T-helper 1 cell (primary cell): Measurements from ENCODE around the gene ICA1.
A peak's percentile ranks its signal among the peaks of the same experiment; 100 is the strongest.
"Not testable (repeated sequence)": the region's sequence is repeated elsewhere in the genome, so short reads cannot be mapped to it uniquely, and the experiment has no call there.

ENCODE experiments used
- DNase-seq, 5 donors: peaks; one replicate each; pipeline ENCODE4 v3.0.0-alpha.2; 2012 to 2020

Gene ICA1

GRCh38 chr7:8260871-8261694 is 884 bp downstream of the ICA1 start:
- peak in 1 of 5 donors; percentile 5 for DNase-seq

GRCh38 chr7:8259586-8260222 is 2.3 kb downstream of the ICA1 start:
- DNase-seq = no peak

- no peak for DNase-seq
These were observed 3.2 kb downstream of the ICA1 start for GRCh38 chr7:8258734-8259133.

- no peak for DNase-seq
These were observed 3.8 kb downstream of the ICA1 start for GRCh38 chr7:8258166-8258565.

GRCh38 chr7:8255680-8256655 is 6.0 kb downstream of the ICA1 start:
- DNase-seq = no peak

- no peak for DNase-seq
These were observed 7.3 kb downstream of the ICA1 start for GRCh38 chr7:8254667-8255066.

- no peak for DNase-seq
These were observed 7.8 kb downstream of the ICA1 start for GRCh38 chr7:8254215-8254614.

GRCh38 chr7:8251195-8251594 is 10.8 kb downstream of the ICA1 start:
- no peak for DNase-seq

GRCh38 chr7:8250547-8250946 is 11.4 kb downstream of the ICA1 start:
- no peak for DNase-seq

- no peak for DNase-seq
These were observed 12.8 kb downstream of the ICA1 start for GRCh38 chr7:8249121-8249520.

- DNase-seq = no peak
These were observed 15.9 kb downstream of the ICA1 start for GRCh38 chr7:8246020-8246419.

GRCh38 chr7:8245032-8245431 is 16.9 kb downstream of the ICA1 start:
- DNase-seq = not testable (repeated sequence)

GRCh38 chr7:8243059-8243458 is 18.9 kb downstream of the ICA1 start:
- not testable (repeated sequence) for DNase-seq

GRCh38 chr7:8239702-8240362 is 22.1 kb downstream of the ICA1 start:
- not testable (repeated sequence) for DNase-seq

- DNase-seq = no peak
These were observed 25.1 kb downstream of the ICA1 start for GRCh38 chr7:8236780-8237407.

GRCh38 chr7:8232999-8233847 is 28.7 kb downstream of the ICA1 start:
- no peak for DNase-seq

- DNase-seq = no peak
These were observed 32.0 kb downstream of the ICA1 start for GRCh38 chr7:8229927-8230326.

GRCh38 chr7:8228766-8229674 is 32.9 kb downstream of the ICA1 start:
- DNase-seq = no peak

GRCh38 chr7:8228068-8228467 is 33.9 kb downstream of the ICA1 start:
- DNase-seq = no peak

GRCh38 chr7:8227261-8227660 is 34.7 kb downstream of the ICA1 start:
- DNase-seq = no peak
